GM03348 (cell line): ENCODE results near the gene BLOC1S4.

Experiments
- DNase-seq: peaks from one replicate; pipeline ENCODE4 v3.0.0; 2012; ENCODE audit warnings: low spot score

Gene BLOC1S4

DNA sequence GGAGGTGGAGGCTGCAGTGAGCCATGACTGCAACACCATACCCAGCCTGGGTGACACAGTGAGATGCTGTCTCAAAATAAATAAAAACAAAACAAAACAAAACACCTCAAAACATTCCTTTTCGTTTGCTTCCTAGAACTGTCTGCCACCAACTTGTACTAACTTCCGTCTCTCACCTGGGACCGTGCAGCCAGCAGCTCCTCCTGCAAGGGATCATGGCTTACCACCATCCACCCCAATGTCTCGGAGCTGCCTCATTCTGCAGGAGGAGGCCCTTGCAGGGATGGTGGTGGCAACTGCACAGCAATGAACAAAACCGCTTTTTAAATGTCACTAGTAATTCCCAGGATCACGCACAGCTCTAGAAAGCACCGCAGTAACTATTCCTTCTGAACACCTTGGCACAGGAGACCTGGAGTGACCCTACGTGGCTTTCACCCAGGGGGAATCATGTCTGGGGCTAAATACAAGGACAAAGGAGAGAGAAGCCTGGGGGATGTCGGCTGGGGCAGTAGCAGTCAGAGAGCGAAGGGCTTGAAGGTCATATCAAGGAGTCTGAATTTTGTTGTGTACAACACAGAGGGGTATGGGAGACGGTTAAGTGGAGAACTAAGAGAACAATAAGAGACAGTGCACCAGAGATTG is 49.1 kb downstream of the BLOC1S4 start:
- DNase-seq: no peak

DNA sequence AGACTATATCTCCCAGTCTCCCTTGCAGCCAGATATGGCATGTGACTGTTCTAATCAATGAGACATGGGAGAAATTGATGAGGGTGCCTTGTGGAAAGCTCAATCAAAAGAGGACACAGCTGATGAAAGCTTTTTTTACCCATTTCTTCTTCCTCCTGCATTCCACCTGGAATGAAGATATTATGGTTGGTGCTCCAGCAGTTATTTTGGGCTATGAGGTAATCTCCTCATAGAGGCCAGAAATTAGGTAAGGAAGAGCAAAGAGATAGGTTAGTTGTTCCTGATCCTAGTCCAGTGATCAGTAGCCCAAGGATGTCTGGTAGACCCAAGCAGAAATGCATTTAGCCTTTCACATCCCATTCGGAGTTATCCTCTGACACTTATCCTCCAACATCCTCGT is 49.7 kb downstream of the BLOC1S4 start:
- DNase-seq: no peak
